GM19372 (cell line): ENCODE data around the gene GRM8.
A peak's percentile ranks its signal among the peaks of the same experiment; 100 is the strongest.

Experiments used
- ATAC-seq: cut with Tn5 transposase; IDR thresholded peaks from one replicate; pipeline ENCODE4 v1.9.1; 2021; ENCODE audit warnings: mild to moderate bottlenecking, low read depth, moderate library complexity; ENCODE audit not compliant: unreplicated experiment

The GRM8 gene

GRCh38 chr7:126487728-126488442, 764.9 kb downstream of the GRM8 start:
- ATAC-seq, result no peak

GRCh38 chr7:126486806-126487205, 765.9 kb downstream of the GRM8 start:
- ATAC-seq, result no peak

- no peak for ATAC-seq
Observed at GRCh38 chr7:126485791-126486190, 767.0 kb downstream of the GRM8 start.

GRCh38 chr7:126483972-126484371, 768.8 kb downstream of the GRM8 start:
- no peak for ATAC-seq

GRCh38 chr7:126472825-126473224, 779.9 kb downstream of the GRM8 start:
- no peak for ATAC-seq

GRCh38 chr7:126462405-126462804, 790.3 kb downstream of the GRM8 start:
- no peak for ATAC-seq

- no peak for ATAC-seq
Observed at GRCh38 chr7:126460664-126461063, 792.1 kb downstream of the GRM8 start.

GRCh38 chr7:126453104-126453503, 799.6 kb downstream of the GRM8 start:
- ATAC-seq, result no peak

- ATAC-seq, result peak; percentile 73
Observed at GRCh38 chr7:126450269-126450671, 802.5 kb downstream of the GRM8 start.

- ATAC-seq, result peak; percentile 4
Observed at GRCh38 chr7:126449611-126450268, 803.0 kb downstream of the GRM8 start.

GRCh38 chr7:126447984-126448383, 804.8 kb downstream of the GRM8 start:
- no peak for ATAC-seq

GRCh38 chr7:126445991-126446390, 806.8 kb downstream of the GRM8 start:
- no peak for ATAC-seq

GRCh38 chr7:126443951-126444350, 808.8 kb downstream of the GRM8 start:
- ATAC-seq, result no peak

GRCh38 chr7:126442908-126443307, 809.8 kb downstream of the GRM8 start:
- ATAC-seq, result no peak

GRCh38 chr7:126441745-126442144, 811.0 kb downstream of the GRM8 start:
- ATAC-seq, result no peak

GRCh38 chr7:126440542-126440941, 812.2 kb downstream of the GRM8 start:
- ATAC-seq, result no peak

- ATAC-seq, result no peak
Observed at GRCh38 chr7:126436213-126436868, 816.4 kb downstream of the GRM8 start.

GRCh38 chr7:126426652-126427051, 826.1 kb downstream of the GRM8 start:
- no peak for ATAC-seq

- no peak for ATAC-seq
Observed at GRCh38 chr7:126424985-126425384, 827.8 kb downstream of the GRM8 start.

- no peak for ATAC-seq
Observed at GRCh38 chr7:126419047-126419446, 833.7 kb downstream of the GRM8 start.

GRCh38 chr7:126411821-126412383, 840.8 kb downstream of the GRM8 start:
- peak; percentile 54 for ATAC-seq
